IMR-90 (cell line): Measurements from ENCODE around the gene SERP2. TPM values are rescaled to one million over a fixed set of nuclear protein-coding genes. Genes with fewer than 3 reads are reported as not detected.

Experiments used
- ATAC-seq: fragments of 200-7000 bp; cut with Tn5 transposase; 2 replicates; pipeline ENCODE4 v1.9.1; 2020; ENCODE audit warnings: low read depth, mild to moderate bottlenecking, moderate library complexity
- BruUV-seq: library from RNA; stranded (reverse); fragments of 400-500 nt; replicated peaks from 2 replicates; lab custom pipeline; 2021; lab: Mats Ljungman, UMichigan
- CTCF ChIA-PET: fragments of 300-600 bp; formaldehyde crosslinking; extraction: SDS; loops from one replicate; lab custom pipeline; 2021; ENCODE audit warnings: antibody characterized with exemption; lab: Yijun Ruan, JAX
- POLR2A ChIA-PET: fragments of 300-600 bp; sonication (Branson Sonifier 250); formaldehyde crosslinking; loops from one replicate; lab custom pipeline; 2022; ENCODE audit warnings: antibody characterized with exemption; ENCODE audit not compliant: unreplicated experiment; lab: Charles Lee
- DNase-seq: peaks from one replicate; pipeline ENCODE4 v3.0.0; 2013
- H2AFZ ChIP-seq: replicated peaks from 2 replicates; pipeline ENCODE3; 2013; ENCODE audit warnings: low read length, mild to moderate bottlenecking; ENCODE audit not compliant: poor library complexity
- H2AK5ac ChIP-seq: 2 replicates; pipeline ENCODE4 v1.6.1; 2013; ENCODE audit warnings: low read depth, low read length, inconsistent platforms
- H2AK9ac ChIP-seq: replicated peaks from 2 replicates; pipeline ENCODE3; 2013; ENCODE audit warnings: mild to moderate bottlenecking, low read depth, low read length, moderate library complexity; ENCODE audit not compliant: poor library complexity
- H2BK120ac ChIP-seq: 2 replicates; pipeline ENCODE4 v1.6.1; 2013; ENCODE audit warnings: low read depth, low read length, inconsistent platforms
- H2BK15ac ChIP-seq: 3 replicates; pipeline ENCODE4 v1.6.1; 2013; ENCODE audit warnings: low read depth, low read length, inconsistent platforms
- H2BK20ac ChIP-seq: 2 replicates; pipeline ENCODE4 v1.6.1; 2013; ENCODE audit warnings: low read depth, mild to moderate bottlenecking, inconsistent platforms, low read length, moderate library complexity
- H2BK5ac ChIP-seq: 2 replicates; pipeline ENCODE4 v1.6.1; 2013; ENCODE audit warnings: mild to moderate bottlenecking, low read depth, low read length, inconsistent platforms; ENCODE audit not compliant: poor library complexity, severe bottlenecking
- H3K14ac ChIP-seq: replicated peaks from 2 replicates; pipeline ENCODE4 v1.6.1; 2013; ENCODE audit warnings: low read depth, low read length, inconsistent platforms
- H3K18ac ChIP-seq: 2 replicates; pipeline ENCODE4 v1.6.1; 2013; ENCODE audit warnings: low read depth, low read length, control low read depth
- H3K23ac ChIP-seq: 2 replicates; pipeline ENCODE4 v1.6.1; 2013; ENCODE audit warnings: low read depth, low read length, inconsistent platforms
- H3K27ac ChIP-seq: 2 replicates; pipeline ENCODE4 v1.5.1; 2013; ENCODE audit warnings: mild to moderate bottlenecking, control low read depth, low read length; ENCODE audit not compliant: insufficient read depth
- H3K27me3 ChIP-seq: 2 replicates; pipeline ENCODE4 v1.6.1; 2013; ENCODE audit warnings: low read length; ENCODE audit not compliant: control insufficient read depth, insufficient read depth
- H3K36me3 ChIP-seq: 2 replicates; pipeline ENCODE4 v1.6.1; 2013; ENCODE audit warnings: low read length, mixed read lengths; ENCODE audit not compliant: control insufficient read depth, insufficient read depth
- H3K4ac ChIP-seq: 2 replicates; pipeline ENCODE4 v1.6.1; 2013; ENCODE audit warnings: low read depth, low read length, inconsistent platforms
- H3K4me1 ChIP-seq: 2 replicates; pipeline ENCODE4 v1.6.1; 2013; ENCODE audit warnings: low read length, mixed read lengths; ENCODE audit not compliant: control insufficient read depth, insufficient read depth
- H3K4me2 ChIP-seq: 2 replicates; pipeline ENCODE4 v1.6.1; 2013; ENCODE audit warnings: low read depth, mild to moderate bottlenecking, control low read depth, low read length, moderate library complexity
- H3K4me3 ChIP-seq: 2 replicates; pipeline ENCODE4 v1.5.1; 2013; ENCODE audit warnings: low read depth, mild to moderate bottlenecking, control low read depth, low read length, moderate library complexity; ENCODE audit not compliant: insufficient read depth
- H3K56ac ChIP-seq: 2 replicates; pipeline ENCODE4 v1.6.1; 2013; ENCODE audit warnings: low read length, inconsistent platforms; ENCODE audit not compliant: insufficient read depth; ENCODE audit errors: extremely low read depth
- H3K79me1 ChIP-seq, 2 experiments: 2 replicates each; pipeline ENCODE4 v1.6.1; 2013; ENCODE audit warnings: low read length in 2 of 2, inconsistent platforms in 1 of 2, low read depth in 1 of 2
- H3K9ac ChIP-seq: 2 replicates; pipeline ENCODE4 v1.6.1; 2013; ENCODE audit warnings: low read depth, low read length, control low read depth
- H3K9me1 ChIP-seq: 2 replicates; pipeline ENCODE4 v1.6.1; 2013; ENCODE audit warnings: low read length, inconsistent platforms; ENCODE audit not compliant: insufficient read depth
- H3K9me3 ChIP-seq: 2 replicates; pipeline ENCODE4 v1.6.1; 2013; ENCODE audit warnings: low read length; ENCODE audit not compliant: control insufficient read depth, insufficient read depth
- H4K20me1 ChIP-seq: 2 replicates; pipeline ENCODE4 v1.6.1; 2013; ENCODE audit warnings: low read length, inconsistent platforms; ENCODE audit not compliant: insufficient read depth
- H4K5ac ChIP-seq: 2 replicates; pipeline ENCODE4 v1.6.1; 2013; ENCODE audit warnings: mild to moderate bottlenecking, low read depth, low read length, control low read depth
- H4K8ac ChIP-seq, 2 experiments: 2 replicates each; pipeline ENCODE4 v1.6.1; 2013; ENCODE audit warnings: low read depth in 2 of 2, low read length in 2 of 2, control low read depth in 1 of 2, inconsistent platforms in 1 of 2
- H4K91ac ChIP-seq: 2 replicates; pipeline ENCODE4 v1.6.1; 2013; ENCODE audit warnings: low read depth, low read length, inconsistent platforms; ENCODE audit not compliant: insufficient read depth
- BHLHE40 ChIP-seq: fragments of 150-350 bp; IDR thresholded peaks from 2 replicates; pipeline ENCODE4 v1.6.1; 2016; ENCODE audit warnings: mild to moderate bottlenecking, low read depth, low read length
- CEBPB ChIP-seq: IDR thresholded peaks from 2 replicates; pipeline ENCODE4 v1.6.1; 2012; ENCODE audit warnings: low read depth, low read length, improper control_type of control experiment
- WGBS, 2 experiments: methylation state at CpG; one replicate each; pipeline versions ENCODE4 v1.1.5 to v1.1.7; 2013; ENCODE audit warnings: missing lambda C conversion rate in 2 of 2; ENCODE audit not compliant: insufficient read length in 1 of 2; ENCODE audit errors: extremely low coverage in 2 of 2; 5-methylcytosine and 5-hydroxymethylcytosine counted together
- dilution Hi-C: fragments of 300-500 bp; cut with HindIII; formaldehyde crosslinking; loops from one replicate; pipeline ENCODE4 v1.14.3; 2018; ENCODE audit warnings: low sequenced_read_pairs; ENCODE audit not compliant: unreplicated experiment
- in situ Hi-C: fragments of 300-500 bp; cut with MboI; formaldehyde crosslinking; loops from 3 replicates; pipeline ENCODE4 v1.14.3; 2019; ENCODE audit warnings: low sequenced_read_pairs, inconsistent platforms, mixed read lengths
- intact Hi-C: fragments of 100-400 bp; cut with micrococcal nuclease; formaldehyde crosslinking; loops from 2 replicates; pipeline ENCODE4 v1.10.0; 2022
- polyA plus RNA-seq, 3 experiments: library from polyadenylated mRNA; depleted of rRNA; stranded (reverse); fragments of >200 nt; gene quantifications; 2 replicates each; pipeline ENCODE4 v1.2.3, GENCODE V29; 2012; ENCODE audit warnings: low replicate concordance in 1 of 3
- total RNA-seq: library from RNA; depleted of rRNA; stranded (reverse); fragments of >200 nt; gene quantifications from 2 replicates; pipeline ENCODE4 v1.2.3, GENCODE V29; 2012

The SERP2 gene
- total and polyA plus RNA-seq, 2 of the 4 experiments (the other 2 are of a cell fraction): 0.54 to 1.4 TPM

DNA sequence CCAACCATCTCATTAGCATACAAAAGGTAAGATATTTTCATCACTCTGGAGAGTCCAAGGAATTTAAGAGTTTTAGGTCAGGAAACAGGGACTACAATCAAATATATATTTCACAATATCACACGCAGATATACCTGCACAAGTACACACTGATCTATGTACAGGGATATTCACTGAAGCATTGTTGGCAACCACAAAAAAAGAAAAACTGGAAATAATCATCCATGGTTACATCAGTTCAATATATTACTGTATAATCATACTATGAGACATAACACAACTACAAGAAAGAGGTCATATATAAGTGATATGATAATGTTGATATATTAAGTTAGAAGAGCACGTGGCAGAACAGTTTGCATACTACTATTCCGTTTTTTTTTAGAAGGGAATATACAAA, 2.2 kb upstream of the SERP2 start:
- H2BK15ac ChIP-seq: no peak overlapping the region
- no peaks in the 10 kb centered on the region for H3K9me3 ChIP-seq
- no TSS peak for BruUV-seq
- no peaks in the 10 kb centered on the region for H3K79me1 ChIP-seq
- no peak overlapping the region for H3K18ac ChIP-seq
- H3K27me3 ChIP-seq: no peaks in the 10 kb centered on the region; the same call in 1 of the 2 replicates
- H2BK120ac ChIP-seq: no peak overlapping the region
- DNase-seq: no peak
- H2BK20ac ChIP-seq: no peak overlapping the region
- no peak overlapping the region for H4K91ac ChIP-seq
- no peak overlapping the region for H3K4ac ChIP-seq
- no peak overlapping the region for H3K4me3 ChIP-seq
- H3K36me3 ChIP-seq: no peaks in the 10 kb centered on the region
- dilution Hi-C loops (no loop called here), in situ Hi-C loops (no loop called here), intact Hi-C loops (no loop called here)
- no peak overlapping the region for H3K23ac ChIP-seq
- no peak for ATAC-seq
- H3K9me1 ChIP-seq: no peaks in the 10 kb centered on the region; the same call in 1 of the 2 replicates
- H4K5ac ChIP-seq: no peak overlapping the region
- no peaks in the 10 kb centered on the region for H3K4me1 ChIP-seq
- H4K8ac ChIP-seq: no peak overlapping the region
- H2AFZ ChIP-seq: no peak overlapping the region
- H4K20me1 ChIP-seq: no peaks in the 10 kb centered on the region
- H3K56ac ChIP-seq: no peak overlapping the region
- H3K4me2 ChIP-seq: no peak overlapping the region
- TF ChIP-seq CEBPB: peak; percentile 39
- TF ChIP-seq BHLHE40: no peak
- no peak overlapping the region for H2AK9ac ChIP-seq
- POLR2A ChIA-PET: no interaction called here
- no peak overlapping the region for H2AK5ac ChIP-seq
- no peak overlapping the region for H3K9ac ChIP-seq
- H3K27ac ChIP-seq: no peak overlapping the region
- H2BK5ac ChIP-seq: no peak overlapping the region
- no peak overlapping the region for H3K14ac ChIP-seq
- CTCF ChIA-PET: no interaction called here
- WGBS, 2 experiments: no CpG with 5 or more reads among the region's 3 CpGs
